GM23338 (cell line): ENCODE measurements around the gene DDIAS. TPM values are rescaled to one million over a fixed set of nuclear protein-coding genes. Genes with fewer than 3 reads are reported as not detected.

Source experiments
- ATAC-seq: fragments of 200-7000 bp; cut with Tn5 transposase; 3 replicates; pipeline ENCODE4 v1.9.1; 2020
- DNase-seq: peaks from one replicate; pipeline ENCODE4 v3.0.0-alpha.2; 2015; ENCODE audit warnings: low spot score
- H2AFZ ChIP-seq: fragments of 200-600 bp; sonication (generic); 2 replicates; pipeline ENCODE4 v1.8.0; 2016; ENCODE audit warnings: antibody characterized with exemption, mild to moderate bottlenecking, moderate library complexity
- H3F3A ChIP-seq: fragments of 200-600 bp; sonication (generic); replicated peaks from 2 replicates; pipeline ENCODE4 v1.8.0; 2017; ENCODE audit warnings: antibody characterized with exemption, mixed run types, low read depth
- H3K27ac ChIP-seq: fragments of 200-600 bp; sonication (generic); 2 replicates; pipeline ENCODE4 v1.6.1; 2016; ENCODE audit warnings: low read depth
- H3K27me3 ChIP-seq: fragments of 200-600 bp; sonication (generic); 2 replicates; pipeline ENCODE4 v1.8.0; 2016; ENCODE audit warnings: mild to moderate bottlenecking, mixed run types, moderate library complexity; ENCODE audit not compliant: insufficient read depth
- H3K36me3 ChIP-seq: fragments of 200-600 bp; sonication (generic); 2 replicates; pipeline ENCODE4 v1.8.0; 2016; ENCODE audit warnings: mild to moderate bottlenecking; ENCODE audit not compliant: insufficient read depth
- H3K4me1 ChIP-seq: fragments of 200-600 bp; sonication (generic); 2 replicates; pipeline ENCODE4 v1.8.0; 2016; ENCODE audit warnings: mild to moderate bottlenecking, moderate library complexity; ENCODE audit not compliant: insufficient read depth
- H3K4me2 ChIP-seq: fragments of 200-600 bp; sonication (generic); 2 replicates; pipeline ENCODE4 v1.7.1; 2017; ENCODE audit warnings: mixed run types
- H3K4me3 ChIP-seq: fragments of 200-600 bp; sonication (generic); 2 replicates; pipeline ENCODE4 v1.6.1; 2016; ENCODE audit warnings: mixed run types
- H3K79me2 ChIP-seq: fragments of 200-600 bp; sonication (generic); replicated peaks from 2 replicates; pipeline ENCODE4 v1.8.0; 2017; ENCODE audit warnings: mild to moderate bottlenecking; ENCODE audit not compliant: insufficient read depth
- H3K9me2 ChIP-seq: fragments of 200-600 bp; sonication (generic); 2 replicates; pipeline ENCODE4 v1.8.0; 2017; ENCODE audit not compliant: insufficient read depth
- H4K20me1 ChIP-seq: fragments of 200-600 bp; sonication (generic); replicated peaks from 2 replicates; pipeline ENCODE4 v1.8.0; 2017; ENCODE audit warnings: mild to moderate bottlenecking; ENCODE audit not compliant: insufficient read depth
- H3K27ac Mint-ChIP-seq: 2 replicates; pipeline ENCODE4 v1.8.0; 2020; ENCODE audit warnings: inconsistent platforms, mild to moderate bottlenecking, moderate library complexity, mixed read lengths
- H3K27me3 Mint-ChIP-seq: 3 replicates; pipeline ENCODE4 v1.8.0; 2022; ENCODE audit warnings: low read depth, mild to moderate bottlenecking, moderate library complexity, mixed read lengths, inconsistent platforms; ENCODE audit not compliant: insufficient read depth, poor library complexity
- H3K36me3 Mint-ChIP-seq: 3 replicates; pipeline ENCODE4 v1.8.0; 2021; ENCODE audit warnings: low read depth, mild to moderate bottlenecking, inconsistent platforms, moderate library complexity, mixed read lengths
- H3K4me1 Mint-ChIP-seq: 3 replicates; pipeline ENCODE4 v1.8.0; 2020; ENCODE audit warnings: mild to moderate bottlenecking, inconsistent platforms, mixed read lengths
- H3K4me3 Mint-ChIP-seq: 3 replicates; pipeline ENCODE4 v1.8.0; 2021; ENCODE audit warnings: moderate library complexity, mild to moderate bottlenecking, inconsistent platforms, mixed read lengths
- H3K9me3 Mint-ChIP-seq: 3 replicates; pipeline ENCODE4 v1.8.0; 2020; ENCODE audit warnings: moderate library complexity, mild to moderate bottlenecking, inconsistent platforms, mixed read lengths
- CREB1 ChIP-seq: fragments of 250-450 bp; sonication (Bioruptor Pico); IDR thresholded peaks from 2 replicates; pipeline ENCODE4 v1.5.0; 2020; ENCODE audit warnings: low read depth, mild to moderate bottlenecking, moderate library complexity
- CTCF ChIP-seq, 2 experiments: fragments of 200-600 bp in 1 of 2; sonication (generic) in 1 of 2; conservative IDR thresholded peaks; 2 replicates each; pipeline versions ENCODE4 v1.5.1 to v1.6.1; 2016 to 2017; ENCODE audit warnings: antibody characterized with exemption in 2 of 2, low read depth in 2 of 2, mild to moderate bottlenecking in 2 of 2, moderate library complexity in 1 of 2
- ETS1 ChIP-seq: IDR thresholded peaks from 2 replicates; pipeline ENCODE4 v1.6.1; 2016; ENCODE audit warnings: antibody characterized with exemption
- EZH2 ChIP-seq: fragments of 200-600 bp; sonication (generic); IDR thresholded peaks from one replicate; pipeline ENCODE4 v1.8.0; 2017; ENCODE audit warnings: antibody characterized with exemption, mild to moderate bottlenecking, low read depth; ENCODE audit not compliant: unreplicated experiment
- EZH2phosphoT487 ChIP-seq: fragments of 200-600 bp; sonication (generic); IDR thresholded peaks from one replicate; pipeline ENCODE4 v1.8.1; 2018; ENCODE audit warnings: antibody characterized with exemption; ENCODE audit not compliant: unreplicated experiment
- JUNB ChIP-seq: IDR thresholded peaks from one replicate; pipeline ENCODE4 v1.6.1; 2016; ENCODE audit warnings: antibody characterized with exemption; ENCODE audit not compliant: unreplicated experiment
- NANOG ChIP-seq: IDR thresholded peaks from 2 replicates; pipeline ENCODE4 v1.6.1; 2016; ENCODE audit warnings: antibody characterized with exemption, borderline replicate concordance
- POLR2AphosphoS5 ChIP-seq: IDR thresholded peaks from 2 replicates; pipeline ENCODE4 v1.6.1; 2016; ENCODE audit warnings: antibody characterized with exemption, low read depth
- REST ChIP-seq: IDR thresholded peaks from one replicate; pipeline ENCODE4 v1.6.1; 2018; ENCODE audit warnings: antibody characterized with exemption; ENCODE audit not compliant: unreplicated experiment
- STAT1 ChIP-seq: IDR thresholded peaks from one replicate; pipeline ENCODE4 v1.6.1; 2016; ENCODE audit warnings: antibody characterized with exemption; ENCODE audit not compliant: unreplicated experiment
- ZNF114 ChIP-seq: fragments of 250-450 bp; sonication (Bioruptor Pico); IDR thresholded peaks from 2 replicates; pipeline ENCODE4 v1.5.0; 2020; ENCODE audit warnings: mild to moderate bottlenecking, moderate library complexity
- ZNF331 ChIP-seq: fragments of 250-450 bp; sonication (Bioruptor Pico); IDR thresholded peaks from 2 replicates; pipeline ENCODE4 v1.5.0; 2020; ENCODE audit warnings: low read depth, mild to moderate bottlenecking, moderate library complexity
- ZNF462 ChIP-seq: fragments of 250-450 bp; sonication (Bioruptor Pico); IDR thresholded peaks from 2 replicates; pipeline ENCODE4 v1.5.0; 2020; ENCODE audit warnings: mild to moderate bottlenecking, moderate library complexity
- polyA plus RNA-seq: library from polyadenylated mRNA; unstranded; fragments of >200 nt; fragmentation: Nextera tagmentation; extraction: Ambion mirVana; gene quantifications from 2 replicates; pipeline ENCODE4 v1.2.1, GENCODE V29; 2016
- total RNA-seq: library from RNA; depleted of rRNA; stranded (reverse); fragments of >200 nt; shearing (Covaris generic); gene quantifications from 2 replicates; pipeline ENCODE4 v1.2.3, GENCODE V29; 2014

The DDIAS gene
- total and polyA plus RNA-seq, 2 experiments from 2014 or later: 19.5 to 53.0 TPM

GRCh38 chr11:82874646-82875523, 26.7 kb upstream of the DDIAS start:
- H2AFZ ChIP-seq: no peak overlapping the region
- H3K79me2 ChIP-seq: no peaks in the 10 kb centered on the region
- H3F3A ChIP-seq: no peaks in the 10 kb centered on the region
- 0 out of 2 replicates have a peak, but pooled peaks cover 9% of the 10 kb centered on the region for H3K4me1 ChIP-seq
- no peak overlapping the region for H3K4me2 ChIP-seq
- no peak overlapping the region for H3K4me3 ChIP-seq
- no peak overlapping the region for H3K27ac ChIP-seq
- Mint-ChIP-seq H3K4me3 (no peak overlapping the region), H3K27me3 (peaks cover 2% of the 10 kb centered on the region), H3K27ac (no peak overlapping the region), H3K4me1 (peaks cover 14% of the 10 kb centered on the region), H3K9me3 (peaks cover 33% of the 10 kb centered on the region), H3K36me3 (peaks cover 33% of the 10 kb centered on the region)
- no peaks in the 10 kb centered on the region for H3K9me2 ChIP-seq
- H3K36me3 ChIP-seq: 0 out of 2 replicates have a peak, but pooled peaks cover 14% of the 10 kb centered on the region
- no peaks in the 10 kb centered on the region for H4K20me1 ChIP-seq
- no peak for TF ChIP-seq NANOG
- no peak for TF ChIP-seq JUNB
- no peak for TF ChIP-seq STAT1
- TF ChIP-seq POLR2AphosphoS5: no peak
- no peak for TF ChIP-seq ZNF114 (CRISPR knock-in tag)
- TF ChIP-seq CTCF (conservative IDR thresholded peaks at IDR 0.05; ENCODE audit: low read depth in 2 of 2): no peak
- no peak for TF ChIP-seq REST
- TF ChIP-seq EZH2: no peak
- no peak for TF ChIP-seq ZNF331
- TF ChIP-seq EZH2phosphoT487: no peak
- no peak for TF ChIP-seq ZNF462 (CRISPR knock-in tag)
- no peak for TF ChIP-seq CREB1 (CRISPR knock-in tag)
- TF ChIP-seq ETS1: no peak
- no peaks in the 10 kb centered on the region for H3K27me3 ChIP-seq
- ATAC-seq (peak; percentile 54), DNase-seq (no peak)
